ENCODE data around the gene NDUFS4.
"Not testable (repeated sequence)": the region's sequence is repeated elsewhere in the genome, so short reads cannot be mapped to it uniquely, and the experiment has no call there.

NDUFS4 gene

GRCh38 chr5:53575831-53576230 is 15.4 kb downstream of the NDUFS4 start:
- no peak for DNase-seq (ENCODE audit: low spot score)

- no peak for DNase-seq (ENCODE audit: low spot score)
Observed at GRCh38 chr5:53576674-53577073, 16.2 kb downstream of the NDUFS4 start.

- no peak for DNase-seq (ENCODE audit: low spot score)
Observed at GRCh38 chr5:53578854-53579253, 18.4 kb downstream of the NDUFS4 start.

GRCh38 chr5:53580547-53580946 is 20.1 kb downstream of the NDUFS4 start:
- no peak for DNase-seq (ENCODE audit: low spot score)

GRCh38 chr5:53582225-53582624 is 21.8 kb downstream of the NDUFS4 start:
- DNase-seq (ENCODE audit: low spot score), result no peak

GRCh38 chr5:53590759-53591158 is 30.3 kb downstream of the NDUFS4 start:
- DNase-seq (ENCODE audit: low spot score), result no peak

GRCh38 chr5:53594419-53594818 is 34.0 kb downstream of the NDUFS4 start:
- DNase-seq (ENCODE audit: low spot score), result no peak

GRCh38 chr5:53597894-53598293 is 37.5 kb downstream of the NDUFS4 start:
- DNase-seq (ENCODE audit: low spot score), result no peak

GRCh38 chr5:53601570-53601969 is 41.1 kb downstream of the NDUFS4 start:
- no peak for DNase-seq (ENCODE audit: low spot score)

- peak; percentile 46 for DNase-seq (ENCODE audit: low spot score)
Observed at GRCh38 chr5:53603009-53603687, 42.7 kb downstream of the NDUFS4 start.

GRCh38 chr5:53604309-53604708 is 43.9 kb downstream of the NDUFS4 start:
- no peak for DNase-seq (ENCODE audit: low spot score)

GRCh38 chr5:53607886-53608285 is 47.4 kb downstream of the NDUFS4 start:
- DNase-seq (ENCODE audit: low spot score), result no peak

GRCh38 chr5:53608897-53609296 is 48.5 kb downstream of the NDUFS4 start:
- not testable (repeated sequence) for DNase-seq (ENCODE audit: low spot score)

- DNase-seq (ENCODE audit: low spot score), result no peak
Observed at GRCh38 chr5:53613061-53613460, 52.6 kb downstream of the NDUFS4 start.

- no peak for DNase-seq (ENCODE audit: low spot score)
Observed at GRCh38 chr5:53613536-53613935, 53.1 kb downstream of the NDUFS4 start.

GRCh38 chr5:53614376-53614885 is 54.0 kb downstream of the NDUFS4 start:
- no peak for DNase-seq (ENCODE audit: low spot score)

GRCh38 chr5:53616939-53617549 is 56.6 kb downstream of the NDUFS4 start:
- DNase-seq (ENCODE audit: low spot score), result no peak

GRCh38 chr5:53631251-53631650 is 70.8 kb downstream of the NDUFS4 start:
- DNase-seq (ENCODE audit: low spot score), result no peak

GRCh38 chr5:53642061-53642460 is 81.6 kb downstream of the NDUFS4 start:
- DNase-seq (ENCODE audit: low spot score), result no peak

GRCh38 chr5:53643445-53643844 is 83.0 kb downstream of the NDUFS4 start:
- DNase-seq (ENCODE audit: low spot score), result peak; percentile 9

- no peak for DNase-seq (ENCODE audit: low spot score)
Observed at GRCh38 chr5:53645078-53645477, 84.6 kb downstream of the NDUFS4 start.

- DNase-seq (ENCODE audit: low spot score), result no peak
Observed at GRCh38 chr5:53649352-53649751, 88.9 kb downstream of the NDUFS4 start.

- DNase-seq (ENCODE audit: low spot score), result not testable (repeated sequence)
Observed at GRCh38 chr5:53660573-53660972, 100.1 kb downstream of the NDUFS4 start.

- not testable (repeated sequence) for DNase-seq (ENCODE audit: low spot score)
Observed at GRCh38 chr5:53665313-53665712, 104.9 kb downstream of the NDUFS4 start.

All from cerebellar cortex (tissue), 1 donor.